Measurements from ENCODE around the gene CSF3R.
"Not testable (repeated sequence)": the region's sequence is repeated elsewhere in the genome, so short reads cannot be mapped to it uniquely, and the experiment has no call there.

The CSF3R gene

GRCh38 chr1:36512842-36513241 lies 30.1 kb upstream of the CSF3R start:
- DNase-seq: no peak

GRCh38 chr1:36511804-36512798 lies 29.4 kb upstream of the CSF3R start:
- no peak for DNase-seq

- not testable (repeated sequence) for DNase-seq
These were observed 28.5 kb upstream of the CSF3R start for GRCh38 chr1:36511220-36511619.

- DNase-seq: no peak
These were observed 27.7 kb upstream of the CSF3R start for GRCh38 chr1:36510418-36510817.

GRCh38 chr1:36508257-36508656 lies 25.5 kb upstream of the CSF3R start:
- DNase-seq: no peak

- DNase-seq: no peak
These were observed 23.7 kb upstream of the CSF3R start for GRCh38 chr1:36506276-36506920.

- DNase-seq: no peak
These were observed 21.0 kb upstream of the CSF3R start for GRCh38 chr1:36503733-36504132.

GRCh38 chr1:36503159-36503558 lies 20.4 kb upstream of the CSF3R start:
- DNase-seq: no peak

- DNase-seq: no peak
These were observed 19.9 kb upstream of the CSF3R start for GRCh38 chr1:36502616-36503015.

GRCh38 chr1:36501911-36502310 lies 19.2 kb upstream of the CSF3R start:
- DNase-seq: not testable (repeated sequence)

- DNase-seq: no peak
These were observed 14.5 kb upstream of the CSF3R start for GRCh38 chr1:36497207-36497606.

- DNase-seq: no peak
These were observed 12.3 kb upstream of the CSF3R start for GRCh38 chr1:36494971-36495370.

GRCh38 chr1:36493524-36493923 lies 10.8 kb upstream of the CSF3R start:
- no peak for DNase-seq

- no peak for DNase-seq
These were observed 9.8 kb upstream of the CSF3R start for GRCh38 chr1:36492491-36492890.

- not testable (repeated sequence) for DNase-seq
These were observed 6.7 kb upstream of the CSF3R start for GRCh38 chr1:36489258-36490051.

GRCh38 chr1:36487906-36488305 lies 5.2 kb upstream of the CSF3R start:
- no peak for DNase-seq

- DNase-seq: not testable (repeated sequence)
These were observed 4.6 kb upstream of the CSF3R start for GRCh38 chr1:36487336-36487725.

GRCh38 chr1:36486439-36487335 lies 4.0 kb upstream of the CSF3R start:
- DNase-seq: no peak

- no peak for DNase-seq
These were observed 3.4 kb upstream of the CSF3R start for GRCh38 chr1:36486093-36486438.

GRCh38 chr1:36484099-36484498 lies 1.4 kb upstream of the CSF3R start:
- no peak for DNase-seq

GRCh38 chr1:36481771-36482723 lies 666 bp downstream of the CSF3R start:
- DNase-seq: no peak
